K562 treated with DMSO at 1 percent for 48 hours (cell line): ENCODE data around the gene DHX16. TPM values are rescaled to one million over a fixed set of nuclear protein-coding genes. Genes with fewer than 3 reads are reported as not detected.

ENCODE experiments used
- total RNA-seq: library from RNA; unstranded; fragments of 300-600 nt; gene quantifications from 2 replicates; pipeline ENCODE4 v1.2.3, GENCODE V29; 2022; ENCODE audit warnings: low replicate concordance; ENCODE audit errors: extremely low read depth

DHX16 gene
- total RNA-seq = not detected in 2 replicates

DNA sequence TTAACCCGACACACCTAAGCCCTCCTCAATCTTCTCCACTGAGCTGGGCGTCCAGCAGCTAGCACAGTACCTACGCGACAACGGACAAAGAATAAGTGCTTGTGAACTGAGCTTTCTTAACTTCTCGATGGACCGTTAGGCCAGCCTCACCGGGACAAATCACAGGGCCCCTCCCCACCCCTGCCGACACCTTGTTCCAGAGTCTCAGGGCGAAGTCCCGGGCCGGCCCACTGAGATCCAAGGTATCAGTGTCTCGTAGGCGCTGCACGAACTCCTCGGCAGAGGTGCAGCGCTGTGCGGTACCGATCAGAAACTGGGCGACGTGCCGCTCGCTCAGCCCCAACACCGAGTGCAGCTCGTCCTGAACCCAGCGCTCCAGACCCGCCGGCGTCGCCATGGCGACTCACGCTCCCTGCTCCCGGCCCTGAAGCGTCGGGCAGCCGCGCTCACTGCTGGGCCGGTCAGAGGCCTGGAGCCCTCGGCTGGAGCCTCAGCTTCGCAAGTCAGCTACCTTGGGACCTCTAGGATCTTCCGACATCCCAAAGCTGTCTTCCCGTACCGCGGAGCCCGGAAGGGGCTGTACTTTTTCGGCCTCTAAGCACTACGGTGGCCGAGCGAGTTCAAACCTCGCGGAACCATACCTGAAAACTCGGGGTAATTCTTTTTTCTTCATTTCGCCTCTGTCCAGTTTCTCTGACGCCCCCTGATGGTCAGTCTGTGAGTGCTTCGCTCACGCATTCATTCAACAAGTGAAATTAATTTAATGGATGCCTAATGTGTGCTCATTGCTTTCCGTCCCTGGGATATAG, at the start of gene DHX16:
Gene DHX16, minus strand, starts transcription at position 562 of the 809 bp plus-strand sequence. Its CDS starts 165 bp downstream, at position 397.

GRCh38 chr6:30719791-30720737, 47.3 kb upstream of the DHX16 start, which contains the start of gene TUBB:
TUBB (plus strand) TSS chr6:30720352; CDS start chr6:30720507, 155 bp downstream.

DNA sequence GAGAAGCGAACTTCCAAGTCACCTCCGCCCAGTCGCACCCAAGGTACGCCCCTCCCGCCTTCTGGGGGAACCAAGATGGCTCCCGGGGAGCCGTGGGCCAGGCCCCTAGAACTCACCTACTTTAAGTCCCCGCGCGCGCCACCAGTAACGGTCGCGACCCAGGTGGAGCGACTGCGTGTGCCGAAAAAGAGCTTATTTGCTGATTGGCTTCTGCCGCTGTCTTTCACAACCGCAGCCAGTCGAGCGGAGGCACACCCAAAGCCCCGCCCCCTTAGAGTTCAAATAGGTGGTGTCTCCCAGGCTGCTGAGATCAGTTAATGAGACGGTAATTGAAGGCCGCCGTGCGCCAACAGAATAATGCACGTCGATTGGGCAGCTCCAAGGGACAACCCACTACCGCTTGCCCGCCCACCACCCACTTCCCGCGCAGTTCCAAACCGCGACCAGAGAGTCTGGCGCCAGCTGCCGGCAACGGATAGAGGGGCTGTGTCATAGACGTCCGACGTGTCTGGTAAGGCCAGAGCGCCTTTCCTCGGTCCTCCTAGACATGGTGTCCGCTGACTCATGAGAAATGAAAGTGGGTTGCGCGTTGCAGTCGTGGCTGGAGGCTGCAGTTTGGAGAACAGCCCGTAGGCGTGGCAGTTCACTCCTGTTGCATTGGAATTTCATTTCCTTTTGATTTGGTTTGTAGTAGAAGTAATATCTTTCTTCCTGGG, 44.5 kb upstream of the DHX16 start, which contains the start of gene MDC1:
Gene MDC1, minus strand, starts transcription at position 153 of the 716 bp plus-strand sequence. CDS start 2,106 bp downstream, outside the sequence.

GRCh38 chr6:30690403-30691207, 17.8 kb upstream of the DHX16 start, which contains the start of gene NRM:
NRM (minus strand) TSS chr6:30690984; CDS start chr6:30690974, 10 bp downstream.

DNA sequence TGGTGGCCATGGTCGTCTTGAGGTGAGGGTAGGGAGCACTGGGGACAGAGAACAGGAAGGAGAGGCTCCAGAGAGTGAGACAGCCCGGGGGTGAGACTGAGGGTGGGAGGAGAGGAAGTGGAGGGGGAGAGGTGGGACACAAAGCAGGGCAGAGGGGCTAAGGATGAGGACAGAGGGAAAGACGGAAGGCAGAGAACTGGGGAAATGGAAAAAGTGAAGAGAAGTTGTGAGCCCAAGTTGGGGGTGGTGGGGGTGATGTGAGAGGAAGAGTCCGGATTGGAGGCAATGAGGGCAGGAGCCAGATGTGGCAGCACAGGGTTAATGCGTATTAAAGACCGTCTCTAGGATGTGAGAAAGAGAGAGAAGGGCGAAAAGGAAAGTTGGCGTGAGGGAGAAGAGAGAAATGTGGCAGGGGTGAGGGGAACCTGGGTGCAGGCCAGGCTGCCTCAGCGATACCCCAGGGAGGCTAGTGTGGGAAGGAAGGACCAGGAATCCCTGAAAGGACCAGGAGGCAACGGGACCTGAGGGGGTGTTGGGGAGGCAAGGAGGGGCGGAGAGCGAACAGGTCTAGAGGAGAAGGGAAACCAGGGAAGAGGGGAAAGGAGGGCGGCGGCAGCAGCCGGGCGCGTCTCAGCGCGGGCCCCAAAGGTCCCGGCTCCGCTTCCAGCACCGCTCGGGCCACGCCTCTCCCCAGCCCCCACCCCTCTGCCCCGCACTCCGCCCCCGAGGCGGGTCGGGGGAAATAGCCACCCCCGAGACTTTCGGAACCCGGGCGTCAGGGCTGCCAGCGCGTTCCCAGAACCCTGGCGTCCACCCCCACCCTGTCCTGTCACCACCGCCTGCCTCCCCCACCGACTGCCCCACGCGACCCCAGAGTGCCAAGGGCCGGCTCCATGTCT, 13.5 kb upstream of the DHX16 start, which contains the start of gene PPP1R18:
Gene PPP1R18, minus strand, starts transcription at position 637 of the 899 bp plus-strand sequence. Its CDS starts 627 bp downstream, at position 10.

GRCh38 chr6:30646450-30647241, 26.2 kb downstream of the DHX16 start, which contains the start of gene C6orf136:
C6orf136 (plus strand) TSS chr6:30647133; CDS start chr6:30647232, 99 bp downstream.

GRCh38 chr6:30626484-30627366, 46.1 kb downstream of the DHX16 start, which contains the start of gene ATAT1:
ATAT1 (plus strand) TSS chr6:30626874.

DNA sequence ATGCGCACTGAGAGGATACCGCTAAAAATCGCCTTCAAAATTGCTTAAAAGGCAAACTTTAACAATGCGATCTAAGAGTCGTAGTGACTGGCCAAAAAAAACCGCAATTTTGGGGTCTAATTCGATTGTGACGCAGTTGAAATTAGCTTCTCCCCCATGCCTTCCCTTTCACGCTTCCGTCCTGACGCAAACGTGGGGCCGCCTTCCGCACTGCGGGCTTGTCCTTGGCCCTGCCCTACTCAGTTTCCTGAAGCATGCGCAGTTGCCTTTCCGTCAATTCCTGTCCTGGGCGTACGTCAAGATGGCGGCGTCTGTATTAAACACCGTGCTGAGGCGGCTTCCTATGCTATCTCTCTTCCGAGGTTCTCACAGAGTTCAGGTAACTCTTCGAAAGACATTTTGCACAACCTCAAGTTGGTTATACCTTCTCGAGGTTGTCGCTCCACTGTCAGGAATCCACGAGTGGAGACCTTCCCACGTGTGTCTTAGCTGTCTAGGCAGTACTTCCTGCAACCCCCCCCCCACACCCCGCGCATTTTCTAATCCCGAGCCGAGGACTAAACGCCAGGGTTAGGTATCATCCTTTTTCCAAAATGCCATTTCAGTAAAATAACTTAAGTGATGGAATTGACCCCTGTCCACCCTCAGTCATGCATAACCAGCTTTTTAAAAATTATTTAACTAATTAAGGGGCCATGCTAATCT, 55.1 kb downstream of the DHX16 start, which contains the start of gene MRPS18B:
Gene MRPS18B, plus strand, starts transcription at position 276 of the 705 bp plus-strand sequence. Its CDS starts 26 bp downstream, at position 302.

DNA sequence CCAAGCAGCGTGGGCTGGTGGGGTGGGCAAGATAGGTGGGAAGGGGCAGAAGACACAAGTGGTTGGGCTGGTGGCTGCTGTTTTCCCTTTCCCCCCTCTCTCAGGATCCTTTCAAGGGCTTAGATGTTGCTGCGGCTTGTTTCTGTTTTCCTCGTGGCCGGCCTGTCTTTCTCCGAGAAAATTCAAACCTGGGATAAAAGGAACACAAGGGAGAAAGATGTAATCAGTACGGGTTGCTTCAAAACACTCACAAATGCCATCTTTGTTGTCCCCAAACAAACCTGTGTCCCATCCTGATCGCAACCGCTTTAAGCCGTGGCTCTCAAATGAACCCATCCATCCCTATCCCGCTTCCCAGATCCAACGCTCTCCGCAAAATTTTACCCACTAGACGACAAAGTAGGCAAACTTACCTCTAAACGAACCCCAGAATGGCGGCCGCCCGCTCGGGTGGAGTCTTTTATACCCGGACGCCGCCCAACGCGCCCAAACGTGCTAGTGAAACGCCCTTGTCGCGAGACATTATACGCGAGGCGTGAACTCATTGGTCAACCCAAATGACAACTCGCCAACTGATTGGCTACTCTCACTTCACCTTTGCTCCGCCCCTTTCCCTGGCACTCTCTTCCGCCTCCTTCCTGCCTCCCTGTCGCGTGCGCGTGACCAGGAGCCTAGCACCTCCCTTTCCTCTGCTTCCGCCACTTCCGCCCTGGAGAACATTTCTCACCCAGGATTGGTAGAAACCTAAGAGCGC, 55.8 kb downstream of the DHX16 start, which contains the start of gene PPP1R10:
Gene PPP1R10, minus strand, starts transcription at position 433 of the 754 bp plus-strand sequence. CDS start 7,299 bp downstream, outside the sequence.

Other genes with a start within 250 kb of the DHX16 start
- not detected in 2 replicates for gene HLA-E, start 183.5 kb downstream of the DHX16 start, total RNA-seq
- not detected in 2 replicates for gene GNL1, start 116.5 kb downstream of the DHX16 start, total RNA-seq
- not detected in 2 replicates for gene PRR3, start 115.7 kb downstream of the DHX16 start, total RNA-seq
- not detected in 2 replicates for gene ABCF1, start 101.6 kb downstream of the DHX16 start, total RNA-seq
- not detected in 2 replicates for gene PPP1R10, start 55.8 kb downstream of the DHX16 start, total RNA-seq
- not detected in 2 replicates for gene MRPS18B, start 55.2 kb downstream of the DHX16 start, total RNA-seq
- not detected in 2 replicates for gene ATAT1, start 46.1 kb downstream of the DHX16 start, total RNA-seq
- not detected in 2 replicates for gene C6orf136, start 25.9 kb downstream of the DHX16 start, total RNA-seq
- not detected in 2 replicates for gene PPP1R18, start 13.6 kb upstream of the DHX16 start, total RNA-seq
- gene NRM, start 18.0 kb upstream of the DHX16 start, total RNA-seq = not detected in 2 replicates
- 246 TPM in 1 of 2 replicates, not detected in the other for gene MDC1, start 44.3 kb upstream of the DHX16 start, total RNA-seq
- 976 and 1,473 TPM in 2 replicates for gene TUBB, start 47.3 kb upstream of the DHX16 start, total RNA-seq
- gene FLOT1, start 69.7 kb upstream of the DHX16 start, total RNA-seq = 531 TPM in 1 of 2 replicates, not detected in the other
- gene IER3, start 71.5 kb upstream of the DHX16 start, total RNA-seq = not detected in 2 replicates
- not detected in 2 replicates for gene DDR1, start 211.5 kb upstream of the DHX16 start, total RNA-seq
- not detected in 2 replicates for gene GTF2H4, start 235.2 kb upstream of the DHX16 start, total RNA-seq
- gene VARS2, start 241.2 kb upstream of the DHX16 start, total RNA-seq = 1,268 TPM in 1 of 2 replicates, not detected in the other